Effector CD8-positive, alpha-beta T cell (primary cell): ENCODE results near the gene CREB3L1.
A peak's percentile ranks its signal among the peaks of the same experiment; 100 is the strongest.
"Not testable (repeated sequence)": the region's sequence is repeated elsewhere in the genome, so short reads cannot be mapped to it uniquely, and the experiment has no call there.

Experiments used
- DNase-seq: peaks from one replicate; lab custom pipeline; 2025; lab: John Stamatoyannopoulos, UW

The CREB3L1 gene

DNA sequence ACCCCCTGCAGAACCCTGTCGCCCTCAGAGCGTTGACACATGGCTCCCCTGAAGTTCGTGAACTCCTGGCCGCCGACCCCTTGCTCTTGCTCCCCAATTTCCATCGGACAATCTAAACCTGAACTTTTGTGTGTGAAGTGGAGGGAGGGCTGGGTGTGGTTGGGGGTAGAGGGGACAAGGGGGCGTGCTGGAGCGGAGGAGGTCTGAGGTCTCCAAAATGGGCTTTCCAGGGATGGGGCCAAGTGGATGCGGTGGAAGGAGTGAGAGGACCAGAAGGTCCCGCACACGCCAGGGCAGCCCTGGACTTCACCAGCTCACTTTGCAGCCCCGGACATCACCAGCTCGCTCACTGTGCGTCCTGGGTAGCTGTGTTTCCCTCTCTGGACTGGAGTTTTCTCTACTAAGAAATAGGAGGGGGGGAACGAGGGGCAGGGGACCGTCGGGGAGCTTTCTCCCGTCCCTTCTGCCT lies 18.6 kb downstream of the CREB3L1 start:
- no peak for DNase-seq

DNA sequence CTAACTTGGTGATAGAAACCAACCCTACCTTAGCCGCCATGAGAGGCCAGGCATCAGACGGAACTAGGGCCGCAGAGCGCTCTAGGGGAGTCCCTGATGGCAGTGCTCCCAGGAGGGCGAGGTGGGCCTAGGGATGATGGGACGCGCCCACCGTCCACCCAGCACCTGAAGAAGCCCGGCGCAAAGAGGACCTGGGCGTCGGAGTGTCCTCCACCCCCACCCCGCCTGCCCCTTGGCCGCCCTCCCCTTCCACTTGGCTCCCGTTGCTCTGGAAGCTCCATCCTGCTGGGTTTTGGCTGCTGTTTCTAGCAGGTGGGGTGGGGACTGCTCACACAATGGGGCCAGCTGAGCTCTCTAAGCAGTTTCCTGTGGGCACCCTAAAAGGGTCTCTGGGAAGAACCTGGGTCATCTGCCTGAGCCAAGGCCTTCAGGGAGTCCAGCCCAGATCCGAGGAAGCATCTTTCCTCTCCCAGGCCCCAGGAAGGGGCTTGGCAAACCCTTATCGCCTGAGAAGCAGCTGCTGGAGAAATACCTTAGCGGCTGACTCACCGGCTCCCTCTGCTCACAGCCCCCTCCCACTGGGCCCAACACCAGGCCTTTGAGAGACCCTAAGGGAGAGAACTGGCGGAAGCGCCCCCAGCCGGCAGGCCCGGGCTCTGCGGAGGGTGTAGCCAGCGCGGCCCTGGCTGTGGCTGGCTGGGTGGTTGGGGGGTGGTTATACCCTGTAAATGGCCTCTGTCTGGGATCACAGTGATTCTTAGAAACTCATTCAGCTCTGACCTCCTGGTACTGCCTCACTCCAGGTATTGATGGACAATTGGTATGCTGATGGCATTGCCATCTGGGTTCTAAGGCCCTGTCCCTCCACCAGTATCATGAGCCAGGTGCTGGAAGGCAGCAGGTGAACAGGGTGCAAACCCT lies 19.3 kb downstream of the CREB3L1 start:
- DNase-seq = no peak

DNA sequence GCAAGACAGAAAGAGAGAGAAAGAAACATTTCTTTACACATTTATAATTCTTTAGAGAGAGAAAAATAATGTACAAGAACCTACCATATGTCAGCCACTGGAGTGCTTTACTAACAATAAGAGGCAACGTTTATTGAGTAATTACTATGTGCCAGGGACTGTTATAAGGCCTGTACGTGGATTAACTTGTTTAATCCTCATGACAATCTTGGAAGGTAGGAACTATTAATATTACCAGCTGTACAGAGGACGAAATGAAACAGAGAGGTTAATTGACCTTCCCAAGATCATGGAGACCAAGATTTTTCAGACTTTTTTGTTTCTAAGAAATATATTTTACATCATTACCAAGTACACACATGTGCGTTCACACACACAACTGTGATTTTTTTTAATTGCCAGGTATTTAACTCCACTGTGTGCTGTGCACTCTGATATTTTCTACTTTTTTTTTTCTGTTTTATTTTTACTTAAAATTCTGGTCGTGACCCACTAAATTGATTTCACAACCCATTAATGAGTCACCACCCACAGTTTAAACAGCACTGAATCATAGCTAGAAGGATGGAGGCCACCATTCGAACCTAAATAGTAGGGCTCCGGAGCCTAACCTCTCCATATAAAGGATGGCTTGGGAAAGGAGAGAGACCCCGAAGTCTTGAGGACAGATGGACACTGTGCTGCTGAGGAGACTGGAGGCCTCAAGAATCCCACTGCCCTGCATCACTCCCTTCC lies 21.4 kb downstream of the CREB3L1 start:
- no peak for DNase-seq

DNA sequence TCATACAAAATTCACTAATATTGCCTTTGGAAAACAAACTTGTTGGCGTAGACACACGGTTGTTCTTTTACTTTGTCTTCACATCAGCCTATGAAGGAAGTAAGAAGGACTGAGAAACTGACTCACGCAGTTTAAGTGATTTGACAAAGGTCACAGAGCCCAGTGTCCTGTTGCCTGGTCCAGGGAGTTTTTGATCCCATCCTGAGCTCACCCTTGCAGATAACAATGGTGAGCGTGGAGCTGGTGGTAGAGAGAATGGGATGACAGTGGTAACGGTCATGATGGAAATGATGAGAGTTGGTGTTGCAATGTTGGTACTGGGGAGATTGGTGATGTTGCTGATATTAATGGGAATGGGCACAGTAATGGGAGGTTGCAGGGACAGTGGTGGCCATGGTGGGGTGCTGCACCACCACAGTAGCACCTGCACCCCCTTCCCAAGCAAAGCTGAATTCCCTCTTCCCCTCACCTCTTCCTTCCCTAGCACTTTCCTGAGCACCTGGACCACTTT lies 22.0 kb downstream of the CREB3L1 start:
- no peak for DNase-seq

DNA sequence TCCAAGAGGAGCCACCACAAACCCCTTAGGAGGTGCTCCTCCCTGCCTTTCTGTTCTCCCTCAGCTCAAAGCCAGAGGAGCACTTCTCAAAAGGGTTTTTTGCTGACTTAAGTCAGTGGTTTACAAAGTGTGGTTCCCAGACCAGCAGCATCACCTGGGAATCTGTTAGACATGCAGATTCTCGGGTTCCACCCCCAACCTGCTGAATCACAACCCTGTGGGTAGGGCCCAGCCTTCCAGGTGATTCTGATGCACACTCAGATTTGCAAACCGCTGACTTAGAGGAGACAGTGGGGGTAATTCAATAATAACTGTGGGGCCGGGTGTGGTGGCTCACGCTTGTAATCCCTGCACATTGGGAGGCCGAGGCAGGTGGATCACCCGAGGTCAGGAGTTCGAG lies 22.8 kb downstream of the CREB3L1 start:
- DNase-seq = no peak

DNA sequence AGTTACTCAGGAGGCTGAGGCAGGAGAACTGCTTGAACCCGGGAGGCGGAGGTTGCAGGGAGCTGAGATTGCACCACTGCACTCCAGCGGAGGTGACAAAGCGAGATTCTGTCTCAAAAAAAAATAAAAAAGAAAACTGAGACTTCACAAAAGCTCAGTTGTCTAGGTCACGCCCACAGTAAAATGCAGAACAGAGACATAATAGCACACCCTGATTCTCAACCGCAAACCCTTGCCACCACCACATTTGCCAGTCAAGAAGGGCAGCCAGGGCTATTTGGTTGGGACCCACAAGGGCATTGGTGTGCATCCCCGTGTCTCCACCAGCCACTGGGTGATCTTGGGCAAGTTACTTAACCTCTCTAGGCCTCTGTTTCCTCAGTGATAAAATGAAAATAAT lies 25.4 kb downstream of the CREB3L1 start:
- DNase-seq = no peak

DNA sequence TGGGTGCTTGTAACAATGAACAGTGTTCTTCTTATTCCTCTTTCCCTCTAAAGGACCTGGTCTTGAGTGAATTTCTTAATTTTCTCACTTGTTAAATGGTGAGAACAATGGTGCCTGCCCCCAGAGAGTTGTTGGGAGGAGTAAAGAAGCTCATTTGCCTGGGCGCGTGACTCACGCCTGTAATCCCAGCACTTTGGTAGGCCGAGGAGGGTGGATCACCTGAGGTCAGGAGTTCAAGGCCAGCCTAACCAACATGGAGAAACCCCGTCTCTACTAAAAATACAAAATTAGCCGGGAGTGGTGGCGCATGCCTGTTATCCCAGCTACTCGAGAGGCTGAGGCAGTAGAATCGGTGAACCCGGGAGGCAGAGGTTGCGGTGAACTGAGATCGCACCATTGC lies 26.6 kb downstream of the CREB3L1 start:
- not testable (repeated sequence) for DNase-seq

DNA sequence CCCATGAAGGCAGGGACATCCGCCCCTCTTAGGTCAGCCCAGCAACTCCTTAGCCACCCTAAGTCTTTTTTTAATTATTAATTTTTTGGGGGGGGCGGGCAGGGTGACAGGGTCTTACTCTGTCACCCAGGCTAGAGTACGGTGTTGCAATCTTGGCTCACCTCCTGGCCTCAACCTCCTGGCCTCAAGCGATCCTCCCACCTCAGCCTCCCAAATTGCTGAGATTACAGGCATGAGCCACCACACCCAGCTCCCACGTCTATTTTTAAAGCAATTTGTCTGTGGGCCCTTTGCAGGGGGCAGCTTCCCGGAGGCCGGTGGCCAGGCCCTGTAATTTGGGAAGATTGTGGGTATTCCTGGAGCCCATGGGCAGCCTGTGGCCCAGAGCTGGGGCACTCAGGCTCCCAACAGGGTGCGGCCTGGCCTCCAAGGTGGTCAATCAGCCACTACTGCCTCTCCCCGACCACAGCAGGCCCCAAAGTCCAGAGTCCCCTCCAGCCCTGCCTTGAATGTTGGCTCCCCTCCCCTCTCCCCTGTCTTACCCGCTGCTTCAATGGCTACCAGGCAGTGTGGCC lies 27.2 kb downstream of the CREB3L1 start:
- no peak for DNase-seq

DNA sequence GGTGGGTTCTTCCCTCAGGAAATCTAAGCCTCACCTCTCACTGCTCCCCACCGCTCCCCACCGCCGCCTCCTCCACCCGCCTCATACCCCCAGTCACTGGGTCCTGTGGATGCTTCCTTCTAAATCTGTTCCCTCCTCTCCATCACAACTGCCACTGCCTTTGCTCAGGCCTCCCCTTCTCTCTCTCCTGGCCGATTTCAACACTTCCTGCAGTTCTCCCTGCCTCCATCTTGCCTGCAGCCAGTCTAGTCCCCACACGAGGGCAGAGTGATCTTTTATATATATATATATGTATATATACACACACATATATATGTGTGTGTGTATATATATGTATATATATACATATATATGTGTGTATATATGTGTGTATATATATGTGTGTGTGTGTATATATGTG lies 27.8 kb downstream of the CREB3L1 start:
- DNase-seq = no peak

DNA sequence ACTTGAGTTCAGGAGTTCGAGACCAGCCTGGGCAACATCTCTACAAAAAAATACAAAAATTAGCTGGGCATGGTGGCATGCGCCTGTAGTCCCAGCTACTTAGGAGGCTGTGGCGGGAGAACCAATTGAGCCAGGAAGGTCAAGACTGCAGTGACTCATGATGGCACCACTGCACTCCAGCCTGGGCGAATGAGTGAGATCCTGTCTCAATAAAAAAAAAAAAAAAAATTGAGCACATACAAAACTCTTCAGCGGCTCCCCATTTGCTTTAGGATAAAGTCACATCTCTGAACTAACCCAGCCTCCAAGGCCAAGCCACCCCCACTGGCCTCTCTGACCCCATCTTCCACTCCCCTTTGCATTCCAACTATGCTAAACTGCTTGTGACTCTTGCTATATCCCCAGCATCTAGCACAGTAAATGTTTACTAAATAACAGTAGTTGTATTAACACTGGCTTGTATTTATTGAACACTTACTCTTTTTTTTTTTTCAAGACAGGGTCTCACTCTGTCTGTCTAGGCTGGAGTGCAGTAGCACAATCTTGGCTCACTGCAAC lies 28.9 kb downstream of the CREB3L1 start:
- no peak for DNase-seq

DNA sequence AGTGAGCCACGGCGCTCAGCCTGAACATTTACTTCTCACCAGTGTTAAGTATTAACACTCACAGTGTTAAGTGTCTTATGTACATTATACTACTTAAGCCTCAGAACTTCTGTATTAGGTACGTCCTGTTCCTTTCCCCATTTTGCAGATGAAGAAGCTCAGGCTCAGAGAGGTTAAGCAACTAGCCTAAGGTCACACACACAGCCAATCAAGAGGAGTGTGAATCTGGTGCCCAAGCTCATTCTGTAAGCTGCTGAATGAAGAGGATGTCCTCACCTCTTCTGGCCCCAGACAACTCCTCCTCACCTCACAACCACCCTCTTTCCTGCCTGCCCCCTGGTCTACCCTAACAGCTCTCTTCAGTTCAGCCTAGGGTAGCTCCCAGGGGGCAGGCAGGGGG lies 29.9 kb downstream of the CREB3L1 start:
- no peak for DNase-seq

DNA sequence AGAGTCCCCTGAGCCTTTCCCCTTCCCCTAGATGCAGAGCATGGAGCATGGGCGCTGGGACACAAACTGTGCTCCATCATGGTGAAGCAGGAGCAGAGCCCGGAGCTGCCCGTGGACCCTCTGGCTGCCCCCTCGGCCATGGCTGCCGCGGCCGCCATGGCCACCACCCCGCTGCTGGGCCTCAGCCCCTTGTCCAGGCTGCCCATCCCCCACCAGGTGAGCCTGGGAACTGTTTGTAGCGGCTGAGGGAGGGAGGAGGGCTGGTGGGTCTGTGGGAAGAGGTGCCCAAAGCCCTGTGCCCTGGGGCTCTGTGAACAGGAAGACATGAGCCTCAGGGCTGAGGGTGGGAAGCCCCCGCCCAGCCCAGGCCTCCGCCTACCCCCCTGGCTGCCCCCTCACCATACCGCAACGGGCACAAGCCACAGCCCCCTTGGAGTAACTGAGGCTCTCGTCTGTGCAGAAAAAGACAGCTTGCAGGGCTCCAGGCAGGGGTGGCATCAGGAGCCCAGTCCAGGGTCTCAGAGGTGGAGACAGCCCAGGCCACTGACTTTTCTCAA lies 30.4 kb downstream of the CREB3L1 start:
- DNase-seq = no peak

DNA sequence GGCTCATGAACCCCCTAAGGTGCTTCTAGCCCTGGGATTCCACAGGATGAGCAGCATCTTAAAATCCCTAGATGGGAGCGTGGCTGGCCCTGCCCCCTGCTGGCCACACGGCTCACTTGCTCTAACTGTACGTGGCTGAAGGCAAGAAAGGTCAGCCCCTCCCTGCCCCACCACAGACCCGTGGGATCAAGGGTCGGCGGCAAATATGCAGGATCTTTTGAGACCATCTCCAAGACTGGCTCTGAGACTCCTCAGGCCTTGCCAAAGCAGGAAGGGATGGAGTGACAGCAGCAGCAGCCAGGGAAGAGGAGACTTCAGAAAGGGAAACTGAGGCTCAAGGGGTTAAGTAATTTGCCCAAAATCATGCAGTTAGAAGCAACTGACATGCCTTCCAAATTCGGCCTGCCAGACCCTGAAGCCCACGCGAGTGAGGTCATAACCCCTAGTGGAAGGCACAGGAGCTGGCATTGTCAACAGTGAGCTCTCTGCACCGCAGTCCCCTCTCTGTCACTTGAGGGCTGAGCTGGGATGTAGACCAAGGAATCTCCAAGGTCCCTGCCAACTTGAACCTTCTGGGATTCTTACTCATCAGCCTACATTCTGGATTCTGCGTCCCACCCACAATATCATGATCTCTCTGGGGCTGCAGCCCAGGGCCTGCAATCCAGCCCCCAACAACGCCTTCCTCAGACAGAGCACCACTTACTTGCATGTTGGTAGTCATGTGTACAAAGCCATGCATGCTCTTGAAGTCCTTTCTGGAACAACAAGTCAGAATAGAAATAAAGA lies 31.4 kb downstream of the CREB3L1 start:
- DNase-seq = peak; percentile 54

DNA sequence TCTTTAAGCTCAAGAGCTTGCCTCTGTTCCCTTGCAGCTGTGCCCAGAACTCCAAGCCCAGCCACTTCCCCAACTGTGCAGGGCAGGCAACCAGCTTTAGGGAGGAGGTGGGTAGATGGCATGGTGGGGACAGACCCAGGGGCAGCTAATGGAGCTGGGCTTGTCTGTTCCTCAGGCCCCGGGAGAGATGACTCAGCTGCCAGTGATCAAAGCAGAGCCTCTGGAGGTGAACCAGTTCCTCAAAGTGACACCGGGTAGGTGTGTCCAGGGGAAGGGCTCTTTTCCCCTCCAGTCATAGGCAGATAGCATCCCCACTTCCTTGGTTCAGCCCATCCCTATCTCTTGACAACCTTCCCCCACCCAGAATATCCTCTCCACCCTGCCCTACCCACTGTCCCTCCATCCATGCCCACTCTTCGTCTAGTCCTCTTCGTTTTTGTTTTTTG lies 32.4 kb downstream of the CREB3L1 start:
- no peak for DNase-seq

DNA sequence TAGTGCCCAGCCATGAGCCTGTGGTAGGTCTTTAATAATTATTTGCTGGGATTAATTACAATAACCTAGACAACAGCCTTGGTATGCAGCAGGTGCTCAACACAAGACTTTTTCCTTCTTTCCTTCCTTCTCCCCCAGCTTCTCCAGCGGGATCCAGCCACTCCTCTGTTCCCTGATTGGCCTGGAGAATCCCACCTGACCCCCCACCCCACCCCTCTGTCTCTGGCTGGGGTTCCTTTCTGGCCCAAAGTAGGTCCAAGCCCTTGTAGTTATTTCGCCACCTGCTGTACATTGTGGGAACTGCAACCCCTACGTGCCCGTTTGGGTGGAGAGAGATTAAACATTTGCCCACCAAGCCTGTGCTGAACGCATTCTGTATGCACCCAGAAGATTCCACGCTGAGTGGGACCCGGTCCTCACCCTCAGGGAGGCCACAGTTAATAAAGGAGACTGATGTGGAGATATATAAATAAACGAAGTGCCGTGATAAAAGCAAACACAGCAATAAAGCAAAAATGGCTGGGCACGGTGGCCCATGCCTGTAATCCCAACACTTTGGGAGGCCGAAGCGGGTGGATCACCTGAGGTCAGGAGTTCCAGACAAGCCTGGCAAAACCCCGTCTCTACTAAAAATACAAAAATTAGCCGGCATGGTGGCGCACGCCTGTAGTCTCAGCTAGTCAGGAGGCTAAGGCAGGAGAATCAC lies 37.7 kb downstream of the CREB3L1 start:
- DNase-seq = peak; percentile 71

DNA sequence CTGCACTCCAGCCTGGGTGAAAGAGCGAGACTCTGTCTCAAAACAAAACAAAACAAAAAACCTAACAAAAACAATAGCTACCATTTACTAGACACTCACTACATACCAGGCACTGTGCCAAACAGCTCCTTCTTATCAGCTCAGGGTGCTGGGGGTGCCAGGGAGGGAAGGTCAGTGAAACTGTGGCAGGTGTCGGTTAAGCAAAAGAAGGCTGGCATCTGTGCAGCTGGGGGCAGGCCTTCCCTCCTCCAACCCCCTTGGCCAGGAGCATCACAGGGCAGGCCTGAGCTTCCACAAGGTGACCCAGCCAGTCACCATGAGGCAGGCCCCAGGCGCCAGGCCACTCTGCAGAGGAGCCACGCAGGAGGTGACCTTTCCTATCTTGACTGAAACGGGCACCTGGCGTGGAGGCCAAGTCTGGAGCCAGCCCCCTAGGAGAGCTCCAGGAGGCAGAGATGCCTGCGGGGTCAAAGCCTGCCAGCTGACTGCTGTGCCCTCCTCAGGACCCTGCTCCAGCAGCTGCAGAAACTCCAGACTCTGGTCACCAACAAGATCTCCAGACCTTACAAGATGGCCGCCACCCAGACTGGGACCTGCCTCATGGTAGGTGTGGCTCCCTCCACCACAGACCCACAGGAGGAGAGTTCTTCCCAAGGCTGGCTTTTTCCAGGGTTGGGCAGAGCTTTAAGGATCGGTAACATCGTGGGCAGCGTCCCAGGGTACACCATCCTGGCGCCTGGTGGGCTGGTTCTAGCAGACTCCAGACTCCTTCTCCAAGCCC lies 38.5 kb downstream of the CREB3L1 start:
- no peak for DNase-seq

DNA sequence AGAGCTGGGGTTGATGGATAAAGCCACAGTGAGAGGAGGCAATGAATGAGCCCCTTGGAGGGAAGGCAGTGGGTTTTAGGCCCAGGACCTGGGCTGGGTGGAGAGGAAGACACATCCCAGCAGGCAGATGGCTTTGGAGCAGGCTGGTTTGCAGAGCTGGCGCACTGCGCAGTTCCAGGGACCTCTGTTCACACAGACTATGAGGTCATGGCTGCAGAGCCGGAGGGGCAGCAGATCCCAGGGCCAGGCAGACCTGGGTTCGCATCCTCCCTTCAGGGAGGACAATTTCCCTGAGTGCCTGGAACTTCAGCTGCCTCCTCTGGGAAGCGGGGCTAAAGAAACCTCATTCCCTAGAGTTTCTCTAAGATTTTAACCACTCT lies 41.6 kb downstream of the CREB3L1 start:
- DNase-seq = no peak

DNA sequence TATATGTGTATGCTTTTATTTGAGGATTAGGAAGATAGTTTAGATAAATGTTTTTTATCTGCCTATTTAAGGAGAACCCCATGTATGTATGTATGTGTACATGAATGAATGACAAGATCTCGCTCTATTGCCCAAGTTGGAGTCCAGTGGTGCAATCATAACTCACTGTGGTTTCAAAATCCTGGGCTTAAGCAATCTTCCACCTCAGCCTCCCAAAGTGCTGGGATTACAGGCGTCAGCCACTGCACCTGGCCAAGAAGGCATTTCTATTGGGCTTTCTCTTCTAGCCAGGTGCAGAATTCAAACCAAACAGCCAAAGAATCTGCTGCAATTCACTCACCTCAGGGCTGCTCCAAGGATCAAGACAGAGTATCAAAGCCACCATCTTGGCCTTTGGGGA lies 44.3 kb downstream of the CREB3L1 start:
- no peak for DNase-seq

DNA sequence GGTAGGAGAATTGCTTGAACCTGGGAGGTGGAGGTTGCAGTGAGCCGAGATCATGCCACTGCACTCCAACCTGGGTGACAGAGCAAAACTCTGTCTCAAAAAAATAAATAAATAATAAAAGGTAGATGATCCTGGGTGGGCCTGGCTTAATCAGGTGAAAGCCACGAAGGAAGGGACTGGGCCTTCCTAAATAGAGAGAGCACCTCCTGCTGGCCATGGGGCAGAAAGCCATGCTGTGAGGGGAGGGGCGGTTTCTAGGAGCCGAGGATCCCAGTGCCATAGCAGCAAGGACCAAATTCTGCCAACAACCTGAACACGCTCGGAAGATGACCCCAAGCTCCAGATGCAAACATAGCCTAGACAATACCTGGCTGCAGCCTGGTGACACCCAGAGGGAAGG lies 45.3 kb downstream of the CREB3L1 start:
- DNase-seq = no peak
